ENCODE measurements around the gene NCKAP5. TPM values are rescaled to one million over a fixed set of nuclear protein-coding genes. Genes with fewer than 3 reads are reported as not detected.

Gene NCKAP5
- total and polyA plus RNA-seq, 8 donors: 4.0 to 22.1 (median 14.4) TPM

DNA sequence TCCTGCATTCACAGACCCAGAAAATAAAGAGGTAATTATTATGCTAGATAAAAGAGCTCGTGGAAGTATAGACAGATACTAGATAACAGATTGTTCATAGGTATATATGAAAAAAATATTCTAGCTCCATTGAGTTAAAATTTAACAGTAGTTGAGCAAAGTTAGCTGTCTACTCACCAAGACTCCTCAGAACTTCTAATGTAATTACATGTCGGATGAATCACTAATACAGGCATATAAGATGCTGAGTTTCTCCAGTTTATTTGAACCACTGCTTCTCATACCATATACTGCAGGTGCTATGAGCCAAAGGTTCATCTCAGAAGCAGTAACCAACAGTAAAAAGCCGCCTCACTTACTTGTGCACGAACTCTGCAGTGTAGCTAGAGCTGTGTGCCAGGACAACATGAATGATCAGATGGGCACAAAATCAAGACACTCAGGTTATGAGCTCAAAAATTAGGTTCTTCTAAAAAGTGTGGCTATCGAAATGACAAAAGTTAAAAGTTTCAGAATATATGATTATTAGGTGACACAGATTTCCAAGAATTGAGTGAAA is 373.4 kb downstream of the NCKAP5 start:
- ATAC-seq (no peak), DNase-seq (no peak)
- Histone ChIP-seq H3K27me3 (no peaks in the 10 kb centered on the region), H3K4me1 (no peaks in the 10 kb centered on the region), H3K9me3 (no peaks in the 10 kb centered on the region), H3K27ac (no peak overlapping the region), H3K4me3 (no peak overlapping the region), H3K36me3 (no peaks in the 10 kb centered on the region)
- TF ChIP-seq, protein P1, sequence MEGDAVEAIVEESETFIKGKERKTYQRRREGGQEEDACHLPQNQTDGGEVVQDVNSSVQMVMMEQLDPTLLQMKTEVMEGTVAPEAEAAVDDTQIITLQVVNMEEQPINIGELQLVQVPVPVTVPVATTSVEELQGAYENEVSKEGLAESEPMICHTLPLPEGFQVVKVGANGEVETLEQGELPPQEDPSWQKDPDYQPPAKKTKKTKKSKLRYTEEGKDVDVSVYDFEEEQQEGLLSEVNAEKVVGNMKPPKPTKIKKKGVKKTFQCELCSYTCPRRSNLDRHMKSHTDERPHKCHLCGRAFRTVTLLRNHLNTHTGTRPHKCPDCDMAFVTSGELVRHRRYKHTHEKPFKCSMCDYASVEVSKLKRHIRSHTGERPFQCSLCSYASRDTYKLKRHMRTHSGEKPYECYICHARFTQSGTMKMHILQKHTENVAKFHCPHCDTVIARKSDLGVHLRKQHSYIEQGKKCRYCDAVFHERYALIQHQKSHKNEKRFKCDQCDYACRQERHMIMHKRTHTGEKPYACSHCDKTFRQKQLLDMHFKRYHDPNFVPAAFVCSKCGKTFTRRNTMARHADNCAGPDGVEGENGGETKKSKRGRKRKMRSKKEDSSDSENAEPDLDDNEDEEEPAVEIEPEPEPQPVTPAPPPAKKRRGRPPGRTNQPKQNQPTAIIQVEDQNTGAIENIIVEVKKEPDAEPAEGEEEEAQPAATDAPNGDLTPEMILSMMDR (IDR thresholded peaks at IDR 0.05): no peak
- intact Hi-C loops (cut with DNase I): no loop called here

DNA sequence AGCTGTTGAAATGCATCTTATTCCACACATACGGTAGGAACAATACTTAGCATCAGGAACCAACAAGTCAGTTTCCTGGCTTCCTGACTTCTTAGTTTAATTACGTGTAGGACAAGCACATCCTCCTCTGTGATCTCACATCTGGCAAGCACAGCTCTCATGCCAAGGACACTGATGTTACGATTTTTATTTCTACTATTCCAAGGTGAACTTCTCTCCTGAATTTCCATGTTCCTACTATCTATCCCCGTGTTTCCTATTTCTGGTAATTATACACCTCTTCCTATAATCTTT is 374.0 kb downstream of the NCKAP5 start:
- Histone ChIP-seq H3K27ac (no peak overlapping the region), H3K27me3 (no peaks in the 10 kb centered on the region), H3K4me1 (no peaks in the 10 kb centered on the region), H3K4me3 (no peak overlapping the region), H3K9me3 (peaks cover 0 to 2% of the 10 kb centered on the region in 2 donors), H3K36me3 (no peaks in the 10 kb centered on the region)
- TF ChIP-seq, protein P1 (IDR thresholded peaks at IDR 0.05): no peak
- intact Hi-C loops (cut with DNase I): no loop called here
- ATAC-seq (no peak), DNase-seq (no peak)

DNA sequence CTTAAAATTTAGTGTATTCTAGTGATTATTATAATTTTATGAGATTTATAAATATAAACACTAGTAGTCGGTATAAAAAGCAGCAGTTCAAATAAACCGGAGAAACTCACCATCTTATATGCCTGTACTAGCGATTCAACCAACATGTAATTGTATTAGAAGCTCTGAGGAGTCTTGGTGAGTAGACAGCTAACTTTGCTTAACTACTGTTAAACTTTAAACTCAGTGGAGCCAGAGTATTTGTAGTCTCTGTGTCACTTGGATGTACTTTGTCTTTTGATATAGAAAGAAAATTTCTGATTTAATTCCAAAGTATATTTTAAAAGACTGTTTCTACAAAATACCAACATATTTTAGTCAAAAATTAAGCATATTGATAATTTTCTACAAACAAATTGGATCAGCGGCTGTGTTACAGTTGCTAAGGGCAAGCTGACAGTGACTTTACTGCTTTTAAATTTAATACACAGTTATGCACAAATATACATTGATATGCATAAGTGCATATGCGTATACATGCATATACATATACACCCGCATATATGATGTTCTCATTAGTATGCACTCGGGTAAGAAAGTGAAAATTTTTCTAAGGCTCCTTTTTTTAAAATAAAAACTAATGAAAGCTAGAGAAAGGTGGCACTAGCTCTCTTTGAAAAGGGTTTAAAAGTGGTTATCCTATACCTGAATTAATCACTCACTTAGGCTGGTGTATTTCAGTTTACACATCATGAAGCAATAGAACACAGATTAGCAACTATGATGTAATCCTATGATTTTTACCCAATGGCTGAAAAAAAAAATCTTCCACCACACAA is 374.5 kb downstream of the NCKAP5 start:
- TF ChIP-seq, protein P1 (IDR thresholded peaks at IDR 0.05): no peak
- no peak overlapping the region for H3K4me3 ChIP-seq
- H3K9me3 ChIP-seq: peaks cover 0 to 2% of the 10 kb centered on the region in 2 donors
- no peaks in the 10 kb centered on the region for H3K4me1 ChIP-seq
- H3K36me3 ChIP-seq: no peaks in the 10 kb centered on the region
- peak in 1 of 4 donors; percentile 7 for DNase-seq
- ATAC-seq: no peak
- no peaks in the 10 kb centered on the region for H3K27me3 ChIP-seq
- no peak overlapping the region for H3K27ac ChIP-seq
- intact Hi-C loops (cut with DNase I): no loop called here

DNA sequence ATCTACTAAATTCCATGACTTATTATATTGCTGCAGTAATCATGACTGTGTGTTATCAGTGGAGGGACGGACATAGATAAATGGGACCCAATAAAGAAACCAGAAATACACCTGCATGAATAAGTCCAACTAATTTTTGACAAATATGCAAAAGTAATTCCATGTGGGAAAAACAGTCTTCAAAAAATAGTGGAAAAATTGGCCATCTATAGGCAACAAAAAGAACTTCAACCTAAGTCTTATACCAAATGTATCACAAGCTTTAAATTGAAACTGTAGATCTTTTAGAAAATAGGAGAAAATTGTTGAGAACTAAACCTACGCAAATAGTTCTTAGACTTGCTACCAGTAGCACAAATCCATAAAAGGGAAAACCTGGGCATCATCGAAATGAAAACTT is 376.2 kb downstream of the NCKAP5 start:
- DNase-seq (no peak), ATAC-seq (no peak)
- Histone ChIP-seq H3K9me3 (peaks cover 0 to 2% of the 10 kb centered on the region in 2 donors), H3K36me3 (no peaks in the 10 kb centered on the region), H3K4me3 (no peak overlapping the region), H3K27ac (no peak overlapping the region), H3K27me3 (no peaks in the 10 kb centered on the region), H3K4me1 (no peaks in the 10 kb centered on the region)
- TF ChIP-seq, protein P1 (IDR thresholded peaks at IDR 0.05): no peak
- intact Hi-C loops (cut with DNase I): no loop called here

DNA sequence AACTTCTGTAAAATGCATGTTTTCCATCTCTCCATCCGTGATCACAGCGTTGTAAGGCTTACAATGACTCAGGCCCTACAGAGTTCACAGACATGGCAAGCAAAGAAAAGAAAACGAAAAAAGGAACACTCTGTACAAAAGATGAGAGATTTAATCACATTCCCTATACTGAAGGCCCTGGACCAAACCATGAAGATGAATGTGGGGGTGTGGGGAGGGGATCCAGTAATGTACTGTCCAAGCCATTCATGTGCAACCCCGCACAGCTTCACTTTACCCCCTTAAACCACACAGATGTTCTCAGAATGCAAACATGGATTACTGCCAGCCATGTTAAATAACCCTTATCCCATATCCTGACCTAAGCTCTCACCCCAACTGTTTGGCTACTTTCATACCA is 391.1 kb downstream of the NCKAP5 start:
- TF ChIP-seq, protein P1 (IDR thresholded peaks at IDR 0.05): no peak
- H3K9me3 ChIP-seq: no peaks in the 10 kb centered on the region
- intact Hi-C loops (cut with DNase I): loop anchor here in 1 of 2 donors (10.0 kb wide), 1 partner anchor 632 kb away; no protein-coding TSS in a partner anchor

More for the DNA sequence above, 391.1 kb downstream of the NCKAP5 start:
- no peak for ATAC-seq
- Histone ChIP-seq H3K27ac (no peak overlapping the region), H3K36me3 (no peaks in the 10 kb centered on the region), H3K27me3 (no peaks in the 10 kb centered on the region), H3K4me3 (no peak overlapping the region), H3K4me1 (no peaks in the 10 kb centered on the region)
- DNase-seq: no peak
